22Rv1 (cell line): ENCODE results near the gene RNF6.

Experiments
- ZFX ChIP-seq: fragments of 450-650 bp; IDR thresholded peaks from 2 replicates; pipeline ENCODE4 v1.6.1; 2017; ENCODE audit warnings: antibody characterized with exemption, borderline replicate concordance
- TF ChIP-seq, protein P1 (sequence below): fragments of 450-650 bp; IDR thresholded peaks from 2 replicates; pipeline ENCODE4 v1.5.1; 2017; ENCODE audit warnings: mild to moderate bottlenecking

DNA sequence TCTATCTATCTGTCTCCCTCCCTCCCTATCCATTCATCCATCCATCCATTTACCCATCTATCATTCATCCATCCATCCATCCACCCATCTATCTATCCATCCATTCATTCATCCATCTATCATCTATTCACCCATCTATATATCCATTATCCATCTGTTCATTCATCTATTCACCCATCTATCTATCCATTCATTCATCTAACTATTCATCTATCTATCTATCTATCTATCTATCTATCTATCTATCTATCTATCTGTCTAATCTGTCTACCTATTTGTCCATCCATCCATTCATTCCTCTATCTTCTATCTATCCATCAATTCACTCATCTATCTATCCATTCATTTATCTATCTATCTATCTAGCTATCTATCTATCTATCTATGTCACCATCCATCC, 27.4 kb upstream of the RNF6 start:
- TF ChIP-seq, protein P1, sequence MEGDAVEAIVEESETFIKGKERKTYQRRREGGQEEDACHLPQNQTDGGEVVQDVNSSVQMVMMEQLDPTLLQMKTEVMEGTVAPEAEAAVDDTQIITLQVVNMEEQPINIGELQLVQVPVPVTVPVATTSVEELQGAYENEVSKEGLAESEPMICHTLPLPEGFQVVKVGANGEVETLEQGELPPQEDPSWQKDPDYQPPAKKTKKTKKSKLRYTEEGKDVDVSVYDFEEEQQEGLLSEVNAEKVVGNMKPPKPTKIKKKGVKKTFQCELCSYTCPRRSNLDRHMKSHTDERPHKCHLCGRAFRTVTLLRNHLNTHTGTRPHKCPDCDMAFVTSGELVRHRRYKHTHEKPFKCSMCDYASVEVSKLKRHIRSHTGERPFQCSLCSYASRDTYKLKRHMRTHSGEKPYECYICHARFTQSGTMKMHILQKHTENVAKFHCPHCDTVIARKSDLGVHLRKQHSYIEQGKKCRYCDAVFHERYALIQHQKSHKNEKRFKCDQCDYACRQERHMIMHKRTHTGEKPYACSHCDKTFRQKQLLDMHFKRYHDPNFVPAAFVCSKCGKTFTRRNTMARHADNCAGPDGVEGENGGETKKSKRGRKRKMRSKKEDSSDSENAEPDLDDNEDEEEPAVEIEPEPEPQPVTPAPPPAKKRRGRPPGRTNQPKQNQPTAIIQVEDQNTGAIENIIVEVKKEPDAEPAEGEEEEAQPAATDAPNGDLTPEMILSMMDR: no peak
- TF ChIP-seq ZFX: no peak
